ENCODE data around the gene FNDC3B.

DNA sequence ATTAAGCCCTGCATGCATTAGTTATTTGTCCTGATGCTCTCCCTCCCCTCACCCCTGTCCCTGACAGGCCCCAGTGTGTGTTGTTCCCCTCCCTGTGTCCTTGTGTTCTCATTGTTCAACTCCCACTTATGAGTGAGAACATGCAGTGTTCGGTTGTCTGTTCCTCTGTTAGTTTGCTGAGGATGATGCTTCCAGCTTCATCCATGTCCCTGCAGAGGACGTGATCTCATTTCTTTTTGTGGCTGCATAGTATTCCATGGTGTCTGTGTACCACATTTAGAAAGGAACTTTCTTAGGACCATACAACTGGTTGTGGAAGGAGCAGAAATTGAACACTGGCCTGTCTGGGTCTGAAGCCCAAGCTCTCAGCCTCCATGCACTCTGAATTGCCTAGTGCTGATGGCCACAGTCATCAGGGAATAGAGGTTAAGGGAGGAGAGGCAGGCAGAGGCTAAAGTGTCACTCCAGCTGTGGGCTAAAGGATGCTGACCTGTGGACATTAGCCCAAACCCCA, 138.5 kb downstream of the FNDC3B start:
- TF ChIP-seq, protein P1, sequence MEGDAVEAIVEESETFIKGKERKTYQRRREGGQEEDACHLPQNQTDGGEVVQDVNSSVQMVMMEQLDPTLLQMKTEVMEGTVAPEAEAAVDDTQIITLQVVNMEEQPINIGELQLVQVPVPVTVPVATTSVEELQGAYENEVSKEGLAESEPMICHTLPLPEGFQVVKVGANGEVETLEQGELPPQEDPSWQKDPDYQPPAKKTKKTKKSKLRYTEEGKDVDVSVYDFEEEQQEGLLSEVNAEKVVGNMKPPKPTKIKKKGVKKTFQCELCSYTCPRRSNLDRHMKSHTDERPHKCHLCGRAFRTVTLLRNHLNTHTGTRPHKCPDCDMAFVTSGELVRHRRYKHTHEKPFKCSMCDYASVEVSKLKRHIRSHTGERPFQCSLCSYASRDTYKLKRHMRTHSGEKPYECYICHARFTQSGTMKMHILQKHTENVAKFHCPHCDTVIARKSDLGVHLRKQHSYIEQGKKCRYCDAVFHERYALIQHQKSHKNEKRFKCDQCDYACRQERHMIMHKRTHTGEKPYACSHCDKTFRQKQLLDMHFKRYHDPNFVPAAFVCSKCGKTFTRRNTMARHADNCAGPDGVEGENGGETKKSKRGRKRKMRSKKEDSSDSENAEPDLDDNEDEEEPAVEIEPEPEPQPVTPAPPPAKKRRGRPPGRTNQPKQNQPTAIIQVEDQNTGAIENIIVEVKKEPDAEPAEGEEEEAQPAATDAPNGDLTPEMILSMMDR (IDR thresholded peaks at IDR 0.05) = no peak
- no peak for TF ChIP-seq POLR2A (IDR thresholded peaks at IDR 0.05)
